Astrocyte of the cerebellum (primary cell): Measurements from ENCODE around the gene KLHL7.
"Not testable (repeated sequence)": the region's sequence is repeated elsewhere in the genome, so short reads cannot be mapped to it uniquely, and the experiment has no call there.

Experiments
- DNase-seq: peaks from one replicate; pipeline ENCODE4 v3.0.0-alpha.2; 2011; ENCODE audit warnings: low read depth
- H3K4me3 ChIP-seq: 2 replicates; pipeline ENCODE4 v1.5.1; 2011; ENCODE audit warnings: mild to moderate bottlenecking, low read depth, low read length, moderate library complexity
- CTCF ChIP-seq: IDR thresholded peaks from 2 replicates; pipeline ENCODE4 v1.5.1; 2012; ENCODE audit warnings: low read length, low read depth, moderate library complexity, mild to moderate bottlenecking; ENCODE audit errors: missing control alignments
- in situ Hi-C: cut with HindIII; loops from 2 replicates; pipeline ENCODE4 v1.10.0; 2017; ENCODE audit warnings: low sequenced_read_pairs

KLHL7 gene

DNA sequence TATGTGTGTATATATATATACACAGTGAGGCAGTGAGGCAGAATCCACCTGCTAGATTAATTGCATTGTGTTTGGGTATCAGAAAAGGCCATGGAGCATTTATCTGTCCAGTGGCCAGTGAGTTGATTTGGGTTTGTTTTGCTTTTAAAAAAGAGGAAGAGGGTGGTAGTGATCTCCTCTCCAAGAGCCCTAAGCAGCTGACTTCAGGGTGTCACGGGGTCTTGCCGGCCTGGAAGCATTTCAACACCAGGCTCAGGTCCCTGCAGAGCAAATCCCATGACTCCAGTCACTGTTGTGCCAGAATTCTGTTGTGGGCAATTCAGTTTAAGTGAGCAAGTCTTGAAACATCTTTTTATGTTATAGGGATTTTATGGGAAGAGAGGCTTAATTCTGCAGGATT is 110.4 kb downstream of the KLHL7 start:
- in situ Hi-C loops, result no loop called here
- DNase-seq, result no peak
- H3K4me3 ChIP-seq, result no peak overlapping the region
- no peak for TF ChIP-seq CTCF

- H3K4me3 ChIP-seq, result no peak overlapping the region
- no peak for DNase-seq
- TF ChIP-seq CTCF, result no peak
- in situ Hi-C loops, result no loop called here
Measured at GRCh38 chr7:23218196-23218595, 112.6 kb downstream of the KLHL7 start.

DNA sequence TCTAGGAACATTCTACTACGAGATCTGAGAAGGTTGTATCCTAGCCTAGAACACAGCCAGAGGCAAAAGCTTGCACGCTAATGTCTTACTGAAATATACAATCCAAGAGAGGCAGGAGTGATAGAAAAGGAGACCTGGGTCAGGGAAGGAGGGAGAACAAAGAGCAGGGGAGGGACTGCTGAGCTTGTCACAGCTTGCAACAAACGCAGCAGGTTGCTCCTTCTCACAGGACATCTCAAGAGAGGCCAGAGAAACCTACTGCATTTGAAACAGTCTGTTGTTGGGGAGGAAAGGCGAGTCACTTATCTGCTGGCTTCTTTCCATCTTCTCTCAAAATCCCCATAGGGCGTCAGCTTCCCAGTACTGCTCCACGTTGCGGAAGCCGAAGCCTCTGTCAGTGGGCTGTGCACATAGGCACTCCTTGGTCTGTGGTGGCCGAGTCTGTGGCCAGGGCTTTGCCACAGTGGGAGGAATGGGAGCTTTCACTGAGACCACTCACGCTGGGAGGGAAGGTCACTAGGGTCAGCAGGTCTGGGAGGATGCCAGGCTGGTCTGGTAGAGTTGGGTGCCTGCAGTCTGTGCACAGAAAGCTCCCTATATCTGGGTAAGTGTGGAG is 115.2 kb downstream of the KLHL7 start:
- no peak overlapping the region for H3K4me3 ChIP-seq
- no peak for TF ChIP-seq CTCF
- in situ Hi-C loops, result no loop called here
- DNase-seq, result no peak

GRCh38 chr7:23222439-23223030 is 117.0 kb downstream of the KLHL7 start:
- in situ Hi-C loops, result no loop called here
- no peak for TF ChIP-seq CTCF
- no peak overlapping the region for H3K4me3 ChIP-seq
- no peak for DNase-seq

- H3K4me3 ChIP-seq, DNase-seq, in situ Hi-C loops: not testable (repeated sequence)
Measured at GRCh38 chr7:23224364-23224763, 118.8 kb downstream of the KLHL7 start.

DNA sequence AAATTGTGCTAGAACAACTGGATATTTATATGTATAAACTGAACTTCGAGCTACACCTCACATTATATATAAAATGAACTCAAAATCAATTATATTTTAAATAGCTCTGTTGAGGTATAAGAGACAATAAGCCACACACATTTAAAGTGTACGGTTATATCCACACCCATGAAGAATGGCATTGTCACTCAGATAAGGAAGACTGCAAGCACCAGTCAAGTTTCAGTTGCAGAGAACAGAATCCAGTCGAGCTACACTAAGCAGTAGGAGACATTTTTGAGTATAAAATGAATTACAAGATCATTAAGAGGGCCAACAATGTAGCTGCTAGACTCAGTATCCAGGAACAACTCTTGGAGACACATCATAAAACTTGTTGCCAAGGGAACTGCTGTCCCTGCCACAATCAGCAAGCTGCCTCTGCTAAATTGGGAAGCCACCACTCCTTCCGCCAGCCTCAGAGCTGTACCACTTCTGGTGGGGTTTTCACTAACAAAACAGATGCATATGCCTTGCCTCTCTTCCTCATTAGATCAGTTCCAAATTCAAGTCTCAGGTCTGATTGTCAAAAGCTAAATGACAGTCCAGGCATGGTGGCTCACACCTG is 121.4 kb downstream of the KLHL7 start:
- in situ Hi-C loops, result no loop called here
- H3K4me3 ChIP-seq, result no peak overlapping the region
- no peak for DNase-seq
- no peak for TF ChIP-seq CTCF
